ENCODE measurements around the gene VAT1L. TPM values are rescaled to one million over a fixed set of nuclear protein-coding genes. Genes with fewer than 3 reads are reported as not detected.

VAT1L gene
- total and polyA plus RNA-seq, 3 donors from 2014 or later = 4.2 to 5.2 (median 4.6) TPM

DNA sequence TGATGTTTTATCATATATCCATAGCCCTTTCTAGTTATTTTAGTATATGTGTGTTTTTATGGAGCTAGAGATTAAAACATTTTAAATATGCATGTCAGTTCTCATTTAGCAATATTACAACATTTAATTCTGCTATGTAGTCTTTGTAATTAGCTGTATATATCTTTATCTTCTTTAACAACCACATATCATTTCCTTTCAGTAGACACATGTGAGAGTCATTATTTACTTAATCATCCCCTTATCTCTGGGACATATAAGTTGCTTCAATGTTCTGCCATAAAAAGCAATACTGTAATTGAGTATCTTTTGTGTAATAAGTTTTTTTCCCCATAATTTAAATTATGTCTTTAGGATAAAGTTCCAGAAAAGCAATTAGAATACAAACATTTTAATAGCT, 182.0 kb downstream of the VAT1L start:
- H3K4me1 ChIP-seq = no peaks in the 10 kb centered on the region
- H3K36me3 ChIP-seq (ENCODE audit: low read depth, missing control alignments) = no peaks in the 10 kb centered on the region
- H3K27me3 ChIP-seq = no peaks in the 10 kb centered on the region
- no peak overlapping the region for H3K4me3 ChIP-seq
- no peak for DNase-seq
- H3K27ac ChIP-seq = no peak overlapping the region
- intact Hi-C loops (cut with DNase I; ENCODE audit: low total_unique reads) = loop anchor here (10.0 kb wide), 1 partner anchor 296 kb away; no protein-coding TSS in a partner anchor
- TF ChIP-seq, protein P1, sequence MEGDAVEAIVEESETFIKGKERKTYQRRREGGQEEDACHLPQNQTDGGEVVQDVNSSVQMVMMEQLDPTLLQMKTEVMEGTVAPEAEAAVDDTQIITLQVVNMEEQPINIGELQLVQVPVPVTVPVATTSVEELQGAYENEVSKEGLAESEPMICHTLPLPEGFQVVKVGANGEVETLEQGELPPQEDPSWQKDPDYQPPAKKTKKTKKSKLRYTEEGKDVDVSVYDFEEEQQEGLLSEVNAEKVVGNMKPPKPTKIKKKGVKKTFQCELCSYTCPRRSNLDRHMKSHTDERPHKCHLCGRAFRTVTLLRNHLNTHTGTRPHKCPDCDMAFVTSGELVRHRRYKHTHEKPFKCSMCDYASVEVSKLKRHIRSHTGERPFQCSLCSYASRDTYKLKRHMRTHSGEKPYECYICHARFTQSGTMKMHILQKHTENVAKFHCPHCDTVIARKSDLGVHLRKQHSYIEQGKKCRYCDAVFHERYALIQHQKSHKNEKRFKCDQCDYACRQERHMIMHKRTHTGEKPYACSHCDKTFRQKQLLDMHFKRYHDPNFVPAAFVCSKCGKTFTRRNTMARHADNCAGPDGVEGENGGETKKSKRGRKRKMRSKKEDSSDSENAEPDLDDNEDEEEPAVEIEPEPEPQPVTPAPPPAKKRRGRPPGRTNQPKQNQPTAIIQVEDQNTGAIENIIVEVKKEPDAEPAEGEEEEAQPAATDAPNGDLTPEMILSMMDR (IDR thresholded peaks at IDR 0.05) = no peak
- no peak for TF ChIP-seq POLR2A (IDR thresholded peaks at IDR 0.05)
- no peaks in the 10 kb centered on the region for H3K9me3 ChIP-seq

DNA sequence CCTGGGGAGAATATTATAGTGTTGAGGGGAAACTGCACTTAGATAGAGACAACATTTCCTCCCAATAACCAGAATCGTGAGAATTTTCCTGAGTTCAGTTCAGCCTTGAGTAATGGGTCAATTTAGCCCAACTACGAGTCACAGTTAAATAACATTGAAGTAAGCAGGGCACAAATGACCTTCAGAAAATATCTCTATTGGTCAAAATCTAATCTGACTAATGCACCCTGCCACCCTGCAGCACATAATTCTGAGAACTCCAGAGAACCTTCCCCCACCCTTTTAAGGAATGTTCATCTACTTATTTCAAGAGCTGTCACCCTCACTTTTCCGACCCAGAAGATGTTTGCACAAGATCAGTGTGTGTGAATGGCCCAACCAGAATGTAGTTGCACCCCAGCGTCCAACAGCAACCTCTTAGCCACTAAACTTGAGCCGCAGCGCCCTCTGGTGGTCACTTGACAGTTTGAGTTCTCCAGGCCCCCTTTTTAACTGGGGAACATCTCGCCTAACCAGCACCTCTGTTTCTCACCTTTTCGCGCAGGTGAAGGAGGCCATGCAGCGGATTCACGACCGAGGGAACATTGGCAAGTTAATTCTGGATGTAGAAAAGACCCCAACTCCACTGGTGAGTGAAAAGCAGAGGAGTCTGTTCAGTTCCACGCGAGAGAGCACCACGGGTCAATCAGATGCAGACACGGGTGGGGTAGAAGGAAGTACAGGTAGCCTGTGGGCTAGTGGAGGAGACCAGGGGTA, 183.1 kb downstream of the VAT1L start:
- 22 to 23% methylated on average over 16 of the region's 16 CpGs for WGBS, 2 donors

DNA sequence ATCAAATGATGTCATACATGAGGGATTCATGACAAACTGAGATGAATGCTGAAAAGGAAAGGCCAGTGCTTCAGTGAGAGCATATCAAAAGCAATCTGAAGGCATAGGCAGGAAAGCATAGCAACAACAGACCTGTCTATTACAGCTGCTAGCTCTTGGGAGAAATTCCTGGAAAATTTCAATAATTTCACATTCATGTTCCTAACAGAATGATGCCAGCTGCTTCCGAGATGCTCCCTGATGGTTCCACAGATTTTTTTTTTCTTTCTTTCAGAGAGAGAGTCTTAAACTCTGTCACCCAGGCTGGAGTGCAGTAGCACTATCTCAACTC, 183.7 kb downstream of the VAT1L start:
- 42 to 50% methylated on average over 1 of the region's 1 CpG for WGBS, 2 donors
- TF ChIP-seq, protein P1 (IDR thresholded peaks at IDR 0.05) = no peak
- TF ChIP-seq POLR2A (IDR thresholded peaks at IDR 0.05) = no peak
- no peaks in the 10 kb centered on the region for H3K27me3 ChIP-seq
- no peaks in the 10 kb centered on the region for H3K4me1 ChIP-seq
- H3K36me3 ChIP-seq (ENCODE audit: low read depth, missing control alignments) = no peaks in the 10 kb centered on the region
- intact Hi-C loops (cut with DNase I; ENCODE audit: low total_unique reads) = loop anchor here (10.0 kb wide), 1 partner anchor 297 kb away; no protein-coding TSS in a partner anchor
- no peaks in the 10 kb centered on the region for H3K9me3 ChIP-seq
- no peak for DNase-seq
- no peak overlapping the region for H3K27ac ChIP-seq
- H3K4me3 ChIP-seq = no peak overlapping the region

More for the DNA sequence above, 183.1 kb downstream of the VAT1L start:
- intact Hi-C loops (cut with DNase I; ENCODE audit: low total_unique reads) = loop anchor here (10.0 kb wide), 1 partner anchor 297 kb away; no protein-coding TSS in a partner anchor
- no peak overlapping the region for H3K4me3 ChIP-seq
- H3K27me3 ChIP-seq = no peaks in the 10 kb centered on the region
- no peaks in the 10 kb centered on the region for H3K4me1 ChIP-seq
- H3K9me3 ChIP-seq = no peaks in the 10 kb centered on the region
- TF ChIP-seq, protein P1 (IDR thresholded peaks at IDR 0.05) = peak; percentile 72 to 82 (median 77)
- TF ChIP-seq POLR2A (IDR thresholded peaks at IDR 0.05) = no peak
- DNase-seq = peak; percentile 90
- H3K36me3 ChIP-seq (ENCODE audit: low read depth, missing control alignments) = no peaks in the 10 kb centered on the region
- no peak overlapping the region for H3K27ac ChIP-seq

DNA sequence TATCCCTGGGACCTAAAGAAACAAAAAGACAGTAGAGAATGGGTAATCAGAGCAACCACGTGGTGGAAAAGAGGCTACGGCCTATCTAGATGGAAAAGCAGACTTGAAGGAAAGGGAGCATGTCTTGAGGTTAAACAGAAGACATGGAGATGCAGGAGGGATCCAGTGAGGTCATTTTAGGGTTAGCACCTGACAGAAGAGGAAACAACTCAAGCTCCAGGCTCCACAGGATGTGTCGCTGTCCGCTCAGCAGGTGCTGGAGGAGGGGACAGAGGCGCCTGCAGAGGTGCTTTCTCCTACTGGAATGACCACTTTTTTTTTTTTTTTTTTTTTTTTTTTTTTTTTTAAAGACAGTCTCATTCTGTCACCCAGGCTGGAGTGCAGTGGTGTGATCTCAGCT, 186.5 kb downstream of the VAT1L start:
- no peaks in the 10 kb centered on the region for H3K4me1 ChIP-seq
- no peaks in the 10 kb centered on the region for H3K9me3 ChIP-seq
- H3K27me3 ChIP-seq = no peaks in the 10 kb centered on the region
- TF ChIP-seq, protein P1 (IDR thresholded peaks at IDR 0.05) = no peak
- TF ChIP-seq POLR2A (IDR thresholded peaks at IDR 0.05) = no peak
- no peak overlapping the region for H3K27ac ChIP-seq
- H3K4me3 ChIP-seq = no peak overlapping the region
- intact Hi-C loops (cut with DNase I; ENCODE audit: low total_unique reads) = loop anchor here (10.0 kb wide), 1 partner anchor 300 kb away; no protein-coding TSS in a partner anchor
- WGBS, 2 donors = 66% methylated on average over 5 of the region's 5 CpGs
- peak; percentile 17 for DNase-seq
- H3K36me3 ChIP-seq (ENCODE audit: low read depth, missing control alignments) = no peaks in the 10 kb centered on the region

DNA sequence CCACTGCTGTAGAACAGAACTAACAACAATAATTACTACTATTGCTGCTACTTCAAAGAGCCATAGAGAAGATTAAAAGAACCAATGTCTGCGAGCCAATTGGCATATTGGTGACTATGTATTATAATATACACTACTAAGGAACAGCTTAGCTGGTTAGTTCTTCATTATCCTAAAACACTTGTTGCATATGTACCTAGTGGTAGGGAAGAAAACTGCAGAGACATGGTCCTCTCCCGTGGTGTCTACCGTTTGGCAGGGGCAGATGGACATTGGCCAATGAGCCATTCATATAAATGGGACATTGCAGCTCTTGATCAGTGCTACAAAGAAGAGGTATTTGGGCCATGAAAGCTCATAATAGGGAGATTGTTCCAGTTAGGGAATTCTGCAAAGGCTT, 187.6 kb downstream of the VAT1L start:
- no peak for TF ChIP-seq POLR2A (IDR thresholded peaks at IDR 0.05)
- TF ChIP-seq, protein P1 (IDR thresholded peaks at IDR 0.05) = no peak
- Histone ChIP-seq H3K9me3 (no peaks in the 10 kb centered on the region), H3K36me3 (ENCODE audit: low read depth, missing control alignments) (no peaks in the 10 kb centered on the region), H3K4me3 (no peak overlapping the region), H3K4me1 (no peaks in the 10 kb centered on the region), H3K27ac (no peak overlapping the region), H3K27me3 (no peaks in the 10 kb centered on the region)
- intact Hi-C loops (cut with DNase I; ENCODE audit: low total_unique reads) = loop anchor here (10.0 kb wide), 1 partner anchor 301 kb away; no protein-coding TSS in a partner anchor
- no peak for DNase-seq
- 76 to 79% methylated on average over 3 of the region's 3 CpGs for WGBS, 2 donors

All from testis (tissue), 3 donors.